ENCODE results near the gene ROR1.
"Not testable (repeated sequence)": the region's sequence is repeated elsewhere in the genome, so short reads cannot be mapped to it uniquely, and the experiment has no call there.

The ROR1 gene

GRCh38 chr1:64073705-64074104, 299.9 kb downstream of the ROR1 start:
- no peak for DNase-seq

DNA sequence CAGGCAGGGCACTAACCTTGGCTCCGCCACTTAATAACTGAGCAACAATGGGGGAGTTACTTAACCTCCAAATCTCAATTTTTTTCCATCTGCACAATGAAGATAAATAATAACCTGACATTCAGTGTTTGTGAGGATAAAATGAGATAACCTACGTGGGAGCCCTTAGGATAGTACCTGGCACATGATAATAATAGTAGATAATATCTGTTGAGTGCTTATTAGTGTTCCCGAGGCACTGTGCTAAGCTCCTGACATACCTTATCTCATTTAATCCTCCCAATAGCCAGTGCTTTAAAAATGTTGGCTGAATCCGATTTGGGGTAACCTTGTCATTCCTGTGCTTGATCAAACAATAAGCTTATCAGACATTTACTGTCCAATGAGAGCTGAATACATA, 300.9 kb downstream of the ROR1 start:
- no peak for DNase-seq

DNA sequence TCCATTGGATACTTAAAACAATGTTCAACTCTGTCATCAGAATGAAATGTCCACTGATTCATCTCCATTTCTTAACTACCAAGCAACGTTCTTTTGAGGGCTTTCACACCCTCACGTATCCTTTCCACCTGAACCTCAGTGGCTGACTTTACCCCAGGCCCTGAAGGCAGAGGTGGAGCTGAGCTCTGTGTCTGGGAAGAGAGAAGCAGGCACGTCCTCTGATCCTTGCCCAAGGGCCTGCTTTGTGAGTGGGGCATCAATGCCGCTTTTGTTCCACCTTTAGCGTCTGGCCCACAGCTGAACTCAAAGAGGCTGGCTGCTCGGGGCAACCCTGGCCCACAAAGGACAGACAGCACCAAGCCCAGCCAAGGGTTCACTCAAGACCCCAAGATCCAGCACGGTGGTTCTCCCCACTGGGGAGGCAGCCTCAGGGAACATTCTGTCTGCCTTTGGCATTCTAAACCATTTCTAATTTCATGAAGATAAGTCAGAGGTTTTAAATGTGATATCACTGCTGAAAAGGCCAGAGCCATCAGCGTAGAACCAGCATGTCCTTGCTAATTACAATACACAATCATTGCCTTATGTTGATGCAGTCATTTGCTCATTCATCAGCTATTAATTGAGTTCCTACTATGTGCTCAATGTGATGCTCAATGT, 303.6 kb downstream of the ROR1 start:
- no peak for DNase-seq

- DNase-seq, result no peak
These were observed 307.2 kb downstream of the ROR1 start for GRCh38 chr1:64080941-64081562.

DNA sequence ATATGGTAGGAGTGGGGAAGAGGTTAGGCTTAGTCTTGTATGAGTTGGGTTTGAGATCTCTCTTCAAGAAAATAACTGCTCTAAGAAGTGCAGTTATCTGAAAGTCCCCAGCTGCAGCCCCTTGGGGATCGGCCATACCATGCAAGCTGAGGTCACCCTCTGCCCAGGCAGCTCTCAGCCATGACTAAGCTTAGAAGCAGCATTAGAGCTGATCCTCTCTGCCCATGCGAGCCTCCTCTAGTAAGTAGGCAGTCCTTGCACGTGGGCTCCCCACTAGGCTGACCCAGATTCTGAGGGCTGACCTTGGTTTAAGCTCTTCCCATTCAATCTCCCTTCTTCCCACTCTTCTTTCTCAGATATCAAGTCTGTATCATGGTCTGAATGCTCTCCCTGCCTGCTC, 308.6 kb downstream of the ROR1 start:
- DNase-seq, result no peak

GRCh38 chr1:64084451-64084850, 310.6 kb downstream of the ROR1 start:
- DNase-seq, result no peak

DNA sequence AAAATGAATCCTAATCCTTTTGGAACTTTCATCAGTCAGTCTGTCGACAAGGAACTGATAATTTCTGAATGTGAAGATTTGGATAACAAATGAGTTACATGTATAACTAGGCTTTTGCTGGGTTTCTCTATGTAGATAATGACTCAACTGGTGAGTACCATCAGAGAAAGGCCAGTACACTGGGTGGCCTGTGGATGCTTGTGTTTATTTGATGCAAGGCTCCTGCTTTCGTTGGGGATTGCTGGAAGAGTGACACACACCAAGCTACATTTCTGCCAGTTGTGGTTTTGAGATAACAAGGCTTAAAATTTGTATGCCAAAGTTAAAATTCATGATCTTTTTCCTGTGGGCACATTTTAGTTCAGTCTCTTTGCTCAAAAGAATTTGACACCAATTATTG, 314.0 kb downstream of the ROR1 start:
- no peak for DNase-seq

GRCh38 chr1:64090436-64090835, 316.6 kb downstream of the ROR1 start:
- DNase-seq, result no peak

- no peak for DNase-seq
These were observed 319.1 kb downstream of the ROR1 start for GRCh38 chr1:64092851-64093371.

DNA sequence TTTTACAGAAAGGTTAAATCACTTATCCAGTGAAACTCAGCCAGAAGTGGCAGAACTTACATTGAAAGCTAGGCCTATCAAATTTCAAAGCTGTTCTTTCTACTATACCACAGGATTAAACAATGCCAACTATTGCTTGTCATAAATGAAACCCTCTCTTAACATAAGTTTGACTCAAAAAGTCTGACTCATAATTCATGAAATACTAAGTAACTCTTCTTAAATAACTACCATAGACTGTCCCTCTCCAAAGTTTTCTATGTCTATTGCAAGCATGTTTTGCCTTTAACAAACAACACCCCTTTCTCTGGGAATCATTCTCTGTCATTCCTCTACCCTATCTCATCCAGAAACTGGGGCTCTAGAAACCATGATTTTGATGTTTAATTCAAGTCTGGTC, 320.1 kb downstream of the ROR1 start:
- DNase-seq, result no peak

DNA sequence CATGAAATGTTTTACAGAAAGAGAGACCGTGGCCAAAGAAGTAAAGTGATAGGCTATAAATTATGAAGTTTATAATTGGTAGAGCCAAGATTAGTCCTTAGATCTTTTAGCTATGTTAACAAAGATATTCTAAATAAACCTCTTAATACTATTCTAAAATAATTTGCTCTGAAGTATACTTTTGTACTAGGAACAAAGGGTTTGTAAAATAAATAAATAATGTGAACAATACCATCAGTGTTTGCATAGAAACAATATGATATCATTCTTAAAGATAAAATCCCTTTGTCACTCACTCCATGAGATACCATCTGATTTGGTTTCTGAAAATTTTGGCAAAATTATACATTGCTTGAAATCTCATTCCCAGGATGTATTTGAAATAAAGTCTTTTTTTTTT, 322.0 kb downstream of the ROR1 start:
- DNase-seq, result no peak

- no peak for DNase-seq
These were observed 324.0 kb downstream of the ROR1 start for GRCh38 chr1:64097859-64098258.

DNA sequence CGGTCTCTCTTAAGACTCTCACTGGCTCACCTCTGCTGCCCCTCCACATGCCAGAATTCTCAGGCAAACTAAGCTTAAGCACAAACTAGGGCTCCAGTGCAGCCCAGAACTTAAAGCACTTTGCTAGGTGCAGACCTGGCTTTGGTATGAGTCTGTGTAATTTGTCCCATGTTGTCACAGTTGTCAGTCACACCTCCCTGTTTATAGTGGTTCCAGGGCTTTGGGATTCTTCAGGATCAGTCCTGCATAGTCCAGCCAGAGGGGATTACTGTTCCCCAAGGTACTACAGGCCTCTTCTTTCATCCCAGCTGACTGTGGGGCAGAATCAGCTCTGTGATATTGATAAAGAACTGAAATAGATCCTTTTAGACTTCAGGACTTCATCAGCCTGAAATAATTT, 324.6 kb downstream of the ROR1 start:
- DNase-seq, result no peak

GRCh38 chr1:64098846-64099582, 325.2 kb downstream of the ROR1 start:
- DNase-seq, result no peak

DNA sequence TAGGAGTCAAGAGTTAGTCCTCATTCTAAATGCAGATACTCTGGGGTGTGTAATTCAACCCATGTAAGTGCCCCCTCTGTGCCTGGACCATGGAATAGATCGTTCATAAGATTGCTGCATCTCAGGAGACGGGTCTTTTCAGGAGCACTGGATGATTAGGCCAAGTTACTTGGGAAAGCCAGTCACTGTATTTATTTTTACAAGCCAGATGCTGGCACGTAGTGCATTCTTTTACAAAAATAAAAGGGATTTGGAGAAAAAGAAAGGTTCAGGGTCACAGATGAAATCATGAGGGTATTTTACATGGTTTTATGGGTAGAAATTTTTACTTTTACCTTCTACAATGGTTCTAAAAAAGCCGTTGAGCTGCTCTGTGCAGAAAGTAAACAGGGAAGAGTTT, 327.0 kb downstream of the ROR1 start:
- DNase-seq, result no peak

DNA sequence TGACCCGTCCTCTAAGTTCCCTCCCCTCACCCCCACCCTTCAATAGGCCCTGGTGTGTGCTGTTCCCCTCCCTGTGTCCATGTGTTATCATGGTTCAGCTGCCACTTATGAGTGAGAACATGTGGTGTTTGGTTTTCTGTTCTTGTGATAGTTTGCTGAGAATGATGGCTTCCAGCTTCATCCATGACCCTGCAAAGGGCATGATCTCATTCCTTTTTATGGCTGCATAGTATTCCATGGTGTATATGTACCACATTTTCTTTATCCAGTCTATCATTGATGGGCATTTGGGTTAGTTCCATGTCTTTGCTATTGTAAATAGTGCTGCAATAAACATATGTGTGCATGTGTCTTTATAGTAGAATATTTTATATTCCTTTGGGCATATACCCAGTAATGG, 330.8 kb downstream of the ROR1 start:
- not testable (repeated sequence) for DNase-seq

DNA sequence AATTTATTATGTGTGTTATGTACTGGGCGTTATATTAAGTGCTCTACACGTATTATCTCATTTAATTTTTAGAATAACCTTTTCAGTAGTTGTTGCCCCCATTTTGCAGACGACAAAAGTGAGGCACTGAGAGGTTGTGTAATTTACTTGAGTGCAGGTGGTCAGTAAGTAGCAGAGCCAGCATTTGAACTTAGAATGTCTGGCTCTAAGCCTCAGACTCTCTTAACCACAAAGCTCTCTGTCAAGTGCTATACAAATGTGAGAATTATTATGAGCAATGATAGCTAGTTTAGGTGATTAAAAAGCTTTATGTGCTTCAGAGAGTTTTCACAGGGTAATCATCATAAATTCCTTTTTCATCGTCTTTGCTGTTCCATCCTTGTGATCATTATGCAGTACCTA, 333.3 kb downstream of the ROR1 start:
- no peak for DNase-seq

GRCh38 chr1:64107632-64108031, 333.8 kb downstream of the ROR1 start:
- DNase-seq, result no peak

DNA sequence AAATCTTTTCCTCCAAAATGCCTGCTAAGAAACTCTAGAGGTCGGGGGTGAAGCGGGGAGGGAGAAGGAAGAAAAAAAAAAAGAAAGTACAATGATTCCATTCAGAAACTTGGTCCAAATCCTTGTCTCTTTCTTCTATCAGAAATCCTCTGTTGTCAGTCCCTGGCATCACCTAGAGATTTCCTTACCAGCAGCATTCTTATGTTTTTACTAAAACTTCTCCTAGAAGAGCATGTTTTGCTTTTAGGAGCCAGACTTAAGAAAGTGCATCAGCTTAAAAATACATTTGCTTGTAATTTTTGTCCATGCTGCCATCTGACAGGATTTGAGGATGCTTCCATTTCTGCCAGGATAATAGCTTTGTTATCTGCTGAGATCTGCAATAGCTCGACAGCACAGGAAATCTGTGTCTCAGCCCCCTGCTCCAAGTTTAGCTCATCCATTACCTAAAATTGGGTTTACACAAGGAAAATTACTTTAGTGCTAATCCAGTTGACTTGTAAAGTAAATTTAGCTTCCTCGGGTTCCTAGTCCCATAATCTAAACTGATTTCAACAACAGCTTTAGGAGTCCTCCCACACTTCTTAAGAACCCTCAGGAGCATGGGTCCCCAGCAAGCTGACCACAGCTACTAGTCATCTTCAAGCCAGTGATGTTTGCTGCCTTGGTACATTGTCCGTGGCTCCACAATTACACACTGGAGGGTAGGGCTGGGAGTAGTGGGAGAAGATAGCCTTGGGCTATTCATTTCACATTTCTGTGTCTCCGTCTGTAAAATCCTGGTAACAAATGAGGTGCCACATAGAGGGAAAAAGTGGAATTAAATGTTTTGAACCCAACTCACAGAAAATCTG, 337.3 kb downstream of the ROR1 start:
- DNase-seq, result no peak

- no peak for DNase-seq
These were observed 338.0 kb downstream of the ROR1 start for GRCh38 chr1:64111787-64112186.

DNA sequence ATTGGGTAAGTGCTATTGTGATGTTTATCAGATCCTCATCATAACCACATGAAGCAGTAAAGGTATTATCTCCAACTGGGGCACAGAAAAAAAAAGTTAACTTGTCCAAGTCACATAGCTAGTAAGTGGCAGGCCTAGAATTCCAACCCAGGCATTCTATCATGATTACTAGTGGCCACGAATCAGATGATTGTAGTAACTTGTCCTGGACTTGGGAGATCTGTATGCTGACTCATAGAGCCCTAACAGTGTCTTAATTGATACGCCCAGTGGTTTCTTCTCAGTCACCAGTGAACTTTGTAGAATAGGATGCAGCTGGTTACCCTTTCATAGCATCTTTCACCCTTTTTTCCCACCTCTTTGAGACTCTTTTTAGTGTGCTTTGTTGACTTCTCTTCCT, 338.5 kb downstream of the ROR1 start:
- no peak for DNase-seq

GRCh38 chr1:64114012-64114525, 340.3 kb downstream of the ROR1 start:
- no peak for DNase-seq

DNA sequence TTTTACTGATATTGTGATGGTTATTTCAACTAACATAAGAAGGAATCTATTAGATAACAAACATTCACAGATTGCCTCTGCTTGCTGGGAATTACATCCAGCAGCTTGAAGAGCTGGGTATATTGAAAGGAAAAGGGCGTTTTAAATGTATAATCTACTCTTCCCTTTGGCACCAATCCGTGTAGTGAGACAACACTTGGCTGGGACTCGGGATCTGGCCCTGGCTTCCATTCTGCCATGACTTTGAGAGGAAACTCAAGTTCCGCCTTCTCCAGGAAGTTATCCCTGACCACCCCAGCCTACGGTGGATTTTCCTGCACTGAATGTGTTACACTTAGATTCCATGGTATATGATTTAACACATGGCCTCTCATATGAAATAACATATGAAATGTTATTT, 342.7 kb downstream of the ROR1 start:
- DNase-seq, result no peak

Measured in NCI-H2171 (cell line).